Hepatocyte (in vitro differentiated cells): ENCODE measurements around the gene CRHR2. TPM values are rescaled to one million over a fixed set of nuclear protein-coding genes. Genes with fewer than 3 reads are reported as not detected.

Experiments
- DNase-seq: peaks from one replicate; pipeline ENCODE4 v3.0.0-alpha.2; 2016; ENCODE audit warnings: low spot score
- H2AFZ ChIP-seq: fragments of 200-600 bp; sonication (generic); 2 replicates; pipeline ENCODE4 v1.6.0; 2016; ENCODE audit warnings: antibody characterized with exemption, mild to moderate bottlenecking
- H3K27ac ChIP-seq: fragments of 200-600 bp; sonication (generic); 2 replicates; pipeline ENCODE4 v1.5.1; 2016; ENCODE audit warnings: mild to moderate bottlenecking
- H3K27me3 ChIP-seq: fragments of 200-600 bp; sonication (generic); 2 replicates; pipeline ENCODE4 v1.6.1; 2016
- H3K36me3 ChIP-seq: fragments of 200-600 bp; sonication (generic); replicated peaks from 2 replicates; pipeline ENCODE4 v1.5.1; 2016; ENCODE audit warnings: low read depth; ENCODE audit not compliant: insufficient read depth
- H3K4me1 ChIP-seq: fragments of 200-600 bp; sonication (generic); 2 replicates; pipeline ENCODE4 v1.5.1; 2016; ENCODE audit warnings: mild to moderate bottlenecking, moderate library complexity; ENCODE audit not compliant: insufficient read depth
- H3K4me2 ChIP-seq: fragments of 200-600 bp; sonication (generic); 2 replicates; pipeline ENCODE4 v1.6.0; 2016
- H3K4me3 ChIP-seq: fragments of 200-600 bp; sonication (generic); 2 replicates; pipeline ENCODE4 v1.5.1; 2016; ENCODE audit warnings: mild to moderate bottlenecking
- H3K79me2 ChIP-seq: fragments of 200-600 bp; sonication (generic); 2 replicates; pipeline ENCODE4 v1.6.0; 2017; ENCODE audit warnings: mild to moderate bottlenecking
- H3K9me2 ChIP-seq: fragments of 200-600 bp; sonication (generic); replicated peaks from 2 replicates; pipeline ENCODE4 v1.6.0; 2017; ENCODE audit warnings: mild to moderate bottlenecking; ENCODE audit not compliant: insufficient read depth
- H3K9me3 ChIP-seq: fragments of 200-600 bp; sonication (generic); 2 replicates; pipeline ENCODE4 v1.5.1; 2016; ENCODE audit warnings: low read depth, mild to moderate bottlenecking
- H4K20me1 ChIP-seq: fragments of 200-600 bp; sonication (generic); 2 replicates; pipeline ENCODE4 v1.6.0; 2016; ENCODE audit warnings: mild to moderate bottlenecking; ENCODE audit not compliant: insufficient read depth, poor library complexity, severe bottlenecking
- CTCF ChIP-seq: fragments of 200-600 bp; sonication (generic); IDR thresholded peaks from 2 replicates; pipeline ENCODE4 v1.5.1; 2016; ENCODE audit warnings: antibody characterized with exemption, mild to moderate bottlenecking; ENCODE audit not compliant: poor library complexity
- EZH2 ChIP-seq: fragments of 200-600 bp; sonication (generic); IDR thresholded peaks from 2 replicates; pipeline ENCODE4 v1.6.1; 2016; ENCODE audit warnings: antibody characterized with exemption, mild to moderate bottlenecking, borderline replicate concordance
- EZH2phosphoT487 ChIP-seq: fragments of 200-600 bp; sonication (generic); IDR thresholded peaks from one replicate; pipeline ENCODE4 v1.6.1; 2018; ENCODE audit warnings: antibody characterized with exemption, mild to moderate bottlenecking, low read depth, moderate library complexity; ENCODE audit not compliant: unreplicated experiment, severe bottlenecking
- WGBS: methylation state at CpG from one replicate; pipeline ENCODE4 v1.1.6; 2016; ENCODE audit warnings: low lambda C conversion rate; ENCODE audit errors: missing lambda C conversion rate; 5-methylcytosine and 5-hydroxymethylcytosine counted together
- polyA plus RNA-seq: library from polyadenylated mRNA; unstranded; fragments of >200 nt; fragmentation: Nextera tagmentation; extraction: Ambion mirVana; gene quantifications from 2 replicates; pipeline ENCODE4 v1.2.1, GENCODE V29; 2016
- total RNA-seq: library from RNA; depleted of rRNA; stranded (reverse); fragments of >200 nt; gene quantifications from 2 replicates; pipeline ENCODE4 v1.2.3, GENCODE V29; 2014

Gene CRHR2
- total and polyA plus RNA-seq, 2 experiments from 2014 or later: 0.21 TPM; not detected in 1

- 62% methylated on average over 4 of the region's 4 CpGs for WGBS
- Histone ChIP-seq H3K36me3 (no peaks in the 10 kb centered on the region), H3K27ac (no peak overlapping the region), H3K79me2 (no peaks in the 10 kb centered on the region), H4K20me1 (no peaks in the 10 kb centered on the region), H3K9me2 (no peaks in the 10 kb centered on the region), H3K4me3 (no peak overlapping the region), H2AFZ (no peak overlapping the region), H3K4me2 (no peak overlapping the region), H3K9me3 (no peaks in the 10 kb centered on the region), H3K4me1 (no peaks in the 10 kb centered on the region), H3K27me3 (no peaks in the 10 kb centered on the region)
- TF ChIP-seq EZH2phosphoT487 (no peak), EZH2 (no peak), CTCF (no peak)
- no peak for DNase-seq
Observed at GRCh38 chr7:30668102-30668501, 14.2 kb downstream of the CRHR2 start.

- H3K9me3 ChIP-seq: no peaks in the 10 kb centered on the region
- H3K4me3 ChIP-seq: no peak overlapping the region
- no peaks in the 10 kb centered on the region for H3K79me2 ChIP-seq
- H3K4me1 ChIP-seq: no peaks in the 10 kb centered on the region
- DNase-seq: no peak
- TF ChIP-seq CTCF (no peak), EZH2phosphoT487 (no peak), EZH2 (no peak)
- no peaks in the 10 kb centered on the region for H3K9me2 ChIP-seq
- no peaks in the 10 kb centered on the region for H3K27me3 ChIP-seq
- 95% methylated on average over 3 of the region's 3 CpGs for WGBS
- H3K27ac ChIP-seq: no peak overlapping the region
- no peak overlapping the region for H2AFZ ChIP-seq
- H3K4me2 ChIP-seq: no peak overlapping the region
- H3K36me3 ChIP-seq: no peaks in the 10 kb centered on the region
- H4K20me1 ChIP-seq: no peaks in the 10 kb centered on the region
Observed at GRCh38 chr7:30667172-30667571, 15.1 kb downstream of the CRHR2 start.

GRCh38 chr7:30665449-30665848, 16.8 kb downstream of the CRHR2 start:
- H3K27ac ChIP-seq: no peak overlapping the region
- H2AFZ ChIP-seq: no peak overlapping the region
- no peaks in the 10 kb centered on the region for H4K20me1 ChIP-seq
- no peaks in the 10 kb centered on the region for H3K9me2 ChIP-seq
- H3K4me1 ChIP-seq: no peaks in the 10 kb centered on the region
- H3K9me3 ChIP-seq: no peaks in the 10 kb centered on the region
- H3K27me3 ChIP-seq: no peaks in the 10 kb centered on the region
- TF ChIP-seq EZH2 (no peak), EZH2phosphoT487 (no peak), CTCF (no peak)
- DNase-seq: no peak
- no peak overlapping the region for H3K4me3 ChIP-seq
- no peaks in the 10 kb centered on the region for H3K36me3 ChIP-seq
- no peak overlapping the region for H3K4me2 ChIP-seq
- 87% methylated on average over 11 of the region's 11 CpGs for WGBS
- H3K79me2 ChIP-seq: no peaks in the 10 kb centered on the region

- H4K20me1 ChIP-seq: no peaks in the 10 kb centered on the region
- H3K79me2 ChIP-seq: no peaks in the 10 kb centered on the region
- no peak overlapping the region for H2AFZ ChIP-seq
- no peaks in the 10 kb centered on the region for H3K9me2 ChIP-seq
- H3K27ac ChIP-seq: no peak overlapping the region
- 78% methylated on average over 8 of the region's 8 CpGs for WGBS
- H3K4me2 ChIP-seq: no peak overlapping the region
- H3K27me3 ChIP-seq: no peaks in the 10 kb centered on the region
- no peaks in the 10 kb centered on the region for H3K4me1 ChIP-seq
- TF ChIP-seq EZH2phosphoT487 (no peak), EZH2 (no peak), CTCF (no peak)
- H3K9me3 ChIP-seq: no peaks in the 10 kb centered on the region
- no peaks in the 10 kb centered on the region for H3K36me3 ChIP-seq
- no peak for DNase-seq
- no peak overlapping the region for H3K4me3 ChIP-seq
Observed at GRCh38 chr7:30665043-30665442, 17.2 kb downstream of the CRHR2 start.
